ENCODE data around the gene KRTAP10-12.

Gene KRTAP10-12

DNA sequence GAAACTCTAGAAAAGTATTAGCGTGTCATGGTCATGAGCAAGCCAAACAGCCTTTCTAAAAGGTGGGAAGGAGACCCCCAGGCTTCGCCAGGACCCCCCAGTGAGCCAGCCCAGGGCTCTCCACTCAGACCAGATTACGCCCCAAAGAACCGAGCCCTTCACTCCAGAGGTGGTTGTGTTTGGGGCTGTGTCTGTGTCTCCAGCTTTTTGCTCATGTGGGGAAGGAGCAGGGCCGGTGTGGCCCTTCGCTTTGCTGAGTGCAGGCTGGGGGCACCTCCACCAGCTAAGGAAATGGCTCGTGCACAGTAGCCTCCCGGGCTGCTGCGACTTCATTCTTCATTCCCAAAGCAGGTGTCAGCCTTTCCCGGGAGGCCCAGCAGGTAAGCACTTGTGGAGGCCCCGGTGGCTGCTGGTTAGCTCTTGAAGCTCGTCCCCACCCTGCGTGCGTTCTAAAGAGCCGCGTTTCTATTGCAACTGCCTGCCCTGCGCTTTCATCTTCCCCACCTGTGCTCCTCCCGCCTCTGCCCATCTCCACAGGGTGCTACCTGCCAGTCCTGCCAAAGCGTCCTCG lies 13.9 kb downstream of the KRTAP10-12 start:
- DNase-seq (ENCODE audit: low read depth in 4 of 4, low spot score in 1 of 4) = no peak

DNA sequence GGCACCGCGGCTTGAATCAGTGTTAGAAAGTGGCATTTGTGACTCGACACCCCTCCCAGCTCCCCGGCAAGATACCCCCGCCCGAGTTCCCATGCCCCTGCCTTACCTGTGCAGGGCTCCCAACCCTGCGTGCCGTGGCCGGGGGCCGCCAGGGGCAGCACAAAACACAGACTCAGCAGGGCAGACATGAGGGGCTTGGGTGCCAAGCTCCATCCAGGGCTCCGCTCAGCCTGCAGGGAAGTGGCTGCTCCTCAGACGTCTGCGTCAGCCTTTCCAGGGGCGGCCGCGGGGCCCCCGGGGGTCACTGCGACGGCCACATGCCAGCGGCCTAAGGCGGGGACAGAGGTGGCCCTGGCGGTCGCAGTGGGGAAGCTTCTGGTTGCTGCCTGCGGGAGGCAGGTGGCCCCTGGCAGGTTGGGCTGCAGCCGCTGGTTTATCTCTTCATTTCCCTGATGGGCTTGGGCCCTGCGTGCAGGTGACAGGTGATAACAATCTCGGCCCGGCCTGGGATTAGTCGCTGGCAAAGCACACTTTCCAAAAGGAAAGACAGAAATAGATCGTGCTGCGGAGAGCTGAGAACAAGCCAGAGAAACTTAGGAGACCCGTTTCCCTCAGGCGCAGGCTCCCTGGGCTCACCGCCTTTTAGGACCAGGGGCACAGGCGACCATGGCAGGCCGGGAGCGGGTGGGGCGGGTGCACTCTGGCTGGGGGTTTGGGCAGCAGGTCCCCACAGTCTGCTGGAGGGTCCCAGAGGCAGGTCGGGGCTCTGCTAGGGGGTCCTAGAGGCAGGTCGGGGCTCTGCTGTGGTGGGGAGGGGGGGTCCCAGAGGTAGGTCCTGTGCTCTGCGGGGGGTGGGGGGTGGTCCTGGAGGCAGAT lies 14.6 kb downstream of the KRTAP10-12 start, which contains the start of gene TSPEAR:
TSPEAR (minus strand) TSS at position 246 of the 876 bp plus-strand sequence; CDS start at position 188, 58 bp downstream.
- DNase-seq (ENCODE audit: low read depth in 4 of 4, low spot score in 1 of 4) = no peak

DNA sequence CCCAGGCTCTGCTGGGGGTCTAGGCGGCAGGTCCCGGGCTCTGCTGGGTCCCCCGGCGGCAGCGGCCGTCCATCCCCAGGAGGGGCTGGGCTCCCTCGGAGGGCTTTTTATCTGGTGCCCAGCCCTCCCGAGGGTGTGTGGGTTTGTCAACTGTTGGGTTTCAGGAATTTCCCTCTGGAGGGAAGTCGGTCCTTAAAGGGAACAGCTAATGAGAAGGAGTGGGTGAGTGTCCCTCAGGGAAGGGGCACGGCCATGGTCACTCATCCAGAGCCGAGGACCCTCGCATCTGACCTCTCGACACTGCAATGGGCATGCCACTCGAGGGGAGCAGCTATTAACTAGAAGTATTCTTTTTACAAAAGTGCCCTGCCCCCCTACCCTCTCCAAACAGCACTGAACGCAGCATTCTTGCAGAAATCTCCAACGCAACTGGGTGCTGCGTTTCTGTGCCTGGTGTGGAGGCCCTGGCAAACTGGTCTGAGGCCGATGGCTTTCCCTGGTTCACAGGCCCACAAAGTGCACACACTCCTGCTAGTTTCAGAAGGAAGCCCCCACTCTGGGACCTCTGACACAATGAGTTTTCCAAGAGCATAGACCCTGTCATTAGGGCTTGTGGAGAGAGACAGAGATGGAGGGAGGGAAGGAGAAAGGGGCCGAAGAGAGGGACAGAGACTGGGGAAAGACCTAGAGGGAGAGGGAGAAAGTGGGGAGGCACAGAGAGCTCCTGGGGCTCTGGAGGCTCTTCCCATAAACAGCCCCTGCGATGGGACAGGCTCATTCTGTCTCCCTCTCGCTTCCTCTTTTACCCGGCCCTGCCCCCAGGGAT lies 15.4 kb downstream of the KRTAP10-12 start:
- DNase-seq (ENCODE audit: low read depth in 4 of 4, low spot score in 1 of 4) = no peak

DNA sequence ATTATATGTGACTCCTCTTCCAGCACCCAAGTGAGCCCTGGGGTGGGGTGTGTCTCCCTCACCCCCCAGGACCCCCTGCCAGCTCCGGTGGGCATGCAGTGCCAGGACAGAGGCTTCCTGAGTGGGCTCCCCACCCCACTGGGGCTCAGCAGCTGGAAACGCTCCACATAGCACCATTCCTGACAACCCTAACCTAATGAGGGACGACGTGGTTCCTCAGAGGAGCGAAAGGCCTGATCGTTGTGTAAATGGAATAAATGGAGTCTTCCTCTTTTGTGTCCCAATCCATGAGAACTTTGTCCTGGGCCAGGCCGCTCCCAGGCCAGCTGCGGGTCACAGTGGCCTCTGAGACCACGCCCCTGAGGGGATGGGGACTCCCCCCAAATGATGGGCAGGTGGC lies 16.2 kb downstream of the KRTAP10-12 start:
- DNase-seq (ENCODE audit: low read depth in 4 of 4, low spot score in 1 of 4) = no peak

DNA sequence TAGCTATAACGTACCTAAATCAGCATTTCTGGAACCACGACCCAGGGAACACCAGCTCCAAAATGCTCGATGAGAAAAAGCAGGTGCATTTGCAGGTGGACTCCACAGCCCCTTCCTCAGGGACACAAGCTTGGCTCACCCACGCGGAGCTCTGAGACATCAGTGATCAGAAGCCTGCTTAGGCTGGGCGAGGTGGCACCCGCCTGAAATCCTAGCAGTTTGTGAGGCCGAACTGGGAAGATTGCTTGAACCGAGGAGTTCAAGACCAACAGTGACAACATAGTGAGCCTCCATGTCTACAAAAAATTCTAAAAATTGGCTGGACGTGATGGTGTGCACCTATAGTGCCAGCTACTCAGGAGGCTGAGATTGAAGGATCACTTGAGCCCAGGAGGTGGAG lies 16.9 kb downstream of the KRTAP10-12 start:
- DNase-seq (ENCODE audit: low read depth in 4 of 4, low spot score in 1 of 4) = no peak

DNA sequence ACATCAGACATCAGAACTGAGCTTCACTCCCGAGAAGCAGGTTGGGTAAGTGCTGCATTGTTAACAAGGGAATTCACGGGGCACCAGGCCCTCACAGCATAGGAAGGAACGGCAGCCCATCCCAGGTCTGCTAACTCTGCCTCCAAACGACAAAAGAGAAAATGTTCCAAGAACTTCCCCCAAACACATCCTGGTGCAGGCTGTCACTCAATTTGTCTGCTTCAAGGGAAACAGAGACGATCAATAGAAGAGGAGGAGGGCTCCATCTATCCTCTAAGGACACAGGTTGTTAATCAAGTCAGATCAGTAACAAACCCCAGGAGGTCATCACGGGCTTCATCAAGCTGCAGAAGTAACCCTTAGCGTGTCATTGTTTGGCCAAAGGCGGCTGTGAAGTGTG lies 17.9 kb downstream of the KRTAP10-12 start:
- no peak for DNase-seq (ENCODE audit: low read depth in 4 of 4, low spot score in 1 of 4)

DNA sequence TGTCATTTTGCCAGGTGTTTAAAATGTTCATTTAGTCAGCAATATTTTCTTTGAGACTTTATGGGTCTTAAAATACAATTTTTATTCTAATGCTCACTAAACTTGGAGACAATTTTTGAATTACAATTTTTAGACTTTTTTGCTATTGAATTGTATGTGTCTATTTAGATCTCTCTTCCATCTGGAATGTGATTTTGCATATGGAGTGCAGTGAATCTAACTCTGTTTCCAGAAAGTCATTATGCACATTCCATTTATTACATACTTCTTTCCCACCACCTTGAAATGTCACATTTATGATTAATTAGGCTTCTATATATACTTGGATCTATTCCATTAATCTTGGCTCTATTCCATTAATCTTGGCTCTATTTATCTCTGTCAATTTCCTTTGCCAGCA lies 20.0 kb downstream of the KRTAP10-12 start:
- DNase-seq (ENCODE audit: low read depth in 4 of 4, low spot score in 1 of 4) = no peak

DNA sequence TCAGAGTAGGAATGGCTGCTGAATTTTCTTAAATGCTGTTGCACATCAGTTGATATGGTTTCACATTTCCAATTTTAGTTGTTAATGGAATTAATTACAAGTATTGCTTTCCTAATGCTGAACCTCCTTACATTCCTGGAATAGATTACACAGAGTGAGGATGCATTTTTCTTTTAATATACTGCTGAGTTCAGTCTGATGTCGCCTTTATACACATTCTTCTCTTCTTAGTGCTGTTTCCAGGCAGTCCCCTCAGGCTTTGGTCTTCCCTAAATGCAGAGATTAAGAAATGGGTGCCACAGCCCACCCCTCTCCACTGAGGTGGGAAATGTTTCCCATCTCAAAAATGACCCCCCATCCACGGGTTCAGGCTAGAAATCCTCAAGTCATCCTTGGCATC lies 21.1 kb downstream of the KRTAP10-12 start:
- no peak for DNase-seq (ENCODE audit: low read depth in 4 of 4, low spot score in 1 of 4)

DNA sequence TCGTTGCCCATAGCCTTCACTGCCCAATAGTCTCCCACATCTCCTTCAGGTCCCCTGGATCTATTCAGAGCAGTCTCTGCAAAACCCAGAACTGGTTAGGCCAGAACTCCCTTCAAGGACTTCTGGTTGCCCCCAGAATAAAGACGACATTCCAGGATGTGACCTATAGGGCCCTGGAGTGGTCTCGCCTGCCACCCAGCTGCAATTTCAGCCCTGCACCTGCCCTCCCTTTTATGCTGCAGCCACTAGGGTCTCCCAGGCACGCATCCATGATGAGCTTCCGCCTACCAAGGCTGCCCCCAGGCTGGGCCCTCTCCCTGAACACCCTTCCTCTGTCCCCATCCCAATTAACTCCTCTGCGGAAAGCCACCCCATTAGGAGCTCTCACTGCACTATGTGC lies 21.6 kb downstream of the KRTAP10-12 start:
- DNase-seq (ENCODE audit: low read depth in 4 of 4, low spot score in 1 of 4) = no peak

DNA sequence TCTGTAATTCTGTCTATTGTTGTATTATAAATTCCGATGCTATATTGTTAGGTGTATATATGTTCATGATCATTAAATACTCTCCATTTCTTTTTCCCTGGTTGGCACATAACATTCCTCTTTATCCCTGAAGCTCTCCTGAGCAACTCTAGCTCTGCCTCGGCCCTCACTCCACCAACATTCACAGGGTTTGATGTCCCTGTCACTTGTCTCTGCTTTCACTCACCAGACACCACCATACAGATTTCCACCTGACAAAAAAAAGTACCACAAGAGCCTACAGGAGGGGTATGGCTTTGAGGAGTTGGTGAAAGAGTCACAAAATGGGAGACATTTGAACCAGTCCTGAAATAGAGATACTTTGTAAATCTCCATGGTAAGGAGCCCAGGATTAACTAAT lies 23.2 kb downstream of the KRTAP10-12 start:
- DNase-seq (ENCODE audit: low read depth in 4 of 4, low spot score in 1 of 4) = no peak

DNA sequence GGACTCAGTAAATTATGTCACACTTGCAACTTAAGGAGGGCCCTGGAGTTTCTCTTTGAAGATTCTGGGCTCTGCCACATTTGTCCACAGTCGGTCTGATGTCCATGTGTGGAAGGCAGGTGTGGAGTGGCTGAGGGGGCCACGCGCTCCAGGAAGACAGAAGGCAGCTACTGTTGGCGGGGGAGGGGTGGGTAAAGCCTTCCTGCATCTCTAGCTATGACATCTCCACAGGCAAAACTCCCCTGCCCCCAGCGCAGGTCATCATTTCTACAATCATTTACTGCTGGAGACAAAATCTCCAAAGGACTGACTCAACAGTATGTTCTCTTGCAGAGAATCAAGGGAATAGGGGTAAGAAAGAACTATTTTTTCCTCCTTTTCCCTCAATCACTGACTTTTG lies 25.8 kb downstream of the KRTAP10-12 start:
- DNase-seq (ENCODE audit: low read depth in 4 of 4, low spot score in 1 of 4) = no peak

DNA sequence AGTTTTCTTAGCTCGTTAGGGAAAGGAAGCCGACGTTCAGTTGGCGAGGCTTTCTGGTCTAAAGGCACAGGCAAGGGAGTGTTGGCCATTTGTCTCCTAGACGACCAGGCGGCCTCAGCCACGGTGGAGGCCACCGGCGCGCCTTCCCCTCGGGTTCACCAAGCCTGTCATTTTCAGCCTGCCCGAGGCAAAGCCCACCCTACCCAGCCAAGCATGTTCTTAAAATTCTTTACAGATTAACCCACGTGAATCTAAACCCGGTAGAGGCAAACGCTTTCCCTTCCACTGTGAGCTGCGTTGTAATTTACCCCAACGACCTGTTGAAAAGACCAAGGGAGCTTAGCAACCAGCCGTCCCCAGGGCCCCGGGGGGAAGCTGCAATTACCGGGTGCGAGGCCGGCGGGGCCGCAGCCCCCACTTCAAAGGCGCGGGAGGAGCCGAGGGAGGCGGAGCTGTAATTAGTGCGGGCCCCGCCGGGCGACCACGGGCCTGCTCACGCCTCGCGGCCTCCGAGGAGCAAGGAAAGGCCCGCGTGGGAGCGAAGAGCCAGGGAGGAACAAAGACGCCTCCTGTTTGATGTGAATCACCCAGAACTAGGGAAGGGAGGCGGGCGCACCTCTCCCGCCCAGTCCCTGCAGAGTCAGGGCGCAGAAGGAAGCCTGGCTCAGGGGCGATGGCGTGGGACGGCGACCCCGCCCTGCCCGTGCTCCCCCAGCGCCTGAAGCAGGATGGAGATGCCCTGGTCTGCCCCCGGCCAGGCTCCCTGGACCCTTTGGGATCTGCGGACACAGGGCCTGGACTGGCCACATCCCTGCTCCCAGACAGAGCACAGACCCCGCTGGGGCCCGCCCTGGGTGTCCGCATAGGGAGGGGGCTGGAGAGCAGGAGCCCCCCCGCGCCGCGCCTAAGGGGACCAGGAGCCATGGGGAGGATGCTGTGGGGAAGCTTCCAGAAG lies 26.5 kb downstream of the KRTAP10-12 start:
- DNase-seq (ENCODE audit: low read depth in 4 of 4, low spot score in 1 of 4) = no peak

DNA sequence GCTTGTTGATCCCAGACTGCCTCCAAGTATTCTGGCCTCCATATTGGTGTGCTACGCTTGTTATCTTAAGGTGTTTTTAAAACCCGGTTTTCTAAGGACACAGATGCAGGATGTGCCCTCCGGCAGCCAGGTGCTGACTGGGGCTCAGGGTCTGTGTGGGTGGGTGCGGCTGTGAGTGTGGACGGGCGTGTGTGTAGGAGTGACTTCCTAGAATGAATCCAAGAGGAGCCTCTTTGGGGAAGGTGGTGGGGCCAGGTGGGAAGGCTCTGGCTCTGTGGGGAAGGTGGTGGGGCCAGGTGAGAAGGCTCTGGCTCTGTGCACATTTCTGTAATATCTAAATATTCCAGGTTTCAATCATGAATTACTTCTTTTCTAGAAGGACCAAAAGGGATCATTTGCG lies 27.2 kb downstream of the KRTAP10-12 start:
- DNase-seq (ENCODE audit: low read depth in 4 of 4, low spot score in 1 of 4) = no peak

DNA sequence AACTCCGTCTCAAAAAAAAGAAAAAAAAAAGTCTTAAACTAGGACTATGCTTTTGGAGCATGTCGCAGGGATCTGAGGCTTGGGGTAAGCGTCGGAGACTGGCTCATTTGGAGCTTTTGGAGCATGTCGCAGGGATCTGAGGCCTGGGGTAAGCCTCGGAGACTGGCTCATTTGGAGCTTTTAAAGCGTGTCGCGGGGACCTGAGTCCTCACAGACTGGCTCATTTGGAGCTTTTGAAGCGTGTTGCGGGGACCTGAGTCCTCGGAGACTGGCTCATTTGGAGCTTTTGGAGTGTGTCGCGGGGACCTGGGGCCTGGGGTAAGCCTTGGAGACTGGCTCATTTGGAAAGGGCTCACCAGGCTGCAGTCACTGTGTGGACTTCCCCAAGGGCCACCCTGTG lies 28.0 kb downstream of the KRTAP10-12 start:
- DNase-seq (ENCODE audit: low read depth in 4 of 4, low spot score in 1 of 4) = no peak

DNA sequence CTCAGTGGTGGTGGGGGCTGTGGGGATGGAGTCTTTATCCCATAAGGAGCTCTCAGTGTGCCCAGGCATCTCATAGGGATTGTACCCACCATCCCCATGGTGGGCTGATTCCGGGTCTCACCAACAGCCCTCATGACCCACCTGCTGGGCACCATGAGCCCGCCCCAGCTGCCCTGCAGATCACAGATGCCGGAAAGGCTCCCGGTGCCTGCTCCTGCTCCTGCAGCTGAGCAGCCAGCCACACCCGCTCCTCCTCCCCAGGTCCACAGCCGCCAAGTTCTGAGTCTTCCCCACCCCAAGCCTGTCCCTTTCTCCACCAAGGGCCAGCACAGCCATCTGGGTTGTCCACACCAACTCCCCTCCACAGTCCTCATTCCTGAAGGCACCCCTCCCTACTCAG lies 29.9 kb downstream of the KRTAP10-12 start:
- no peak for DNase-seq (ENCODE audit: low read depth in 4 of 4, low spot score in 1 of 4)

DNA sequence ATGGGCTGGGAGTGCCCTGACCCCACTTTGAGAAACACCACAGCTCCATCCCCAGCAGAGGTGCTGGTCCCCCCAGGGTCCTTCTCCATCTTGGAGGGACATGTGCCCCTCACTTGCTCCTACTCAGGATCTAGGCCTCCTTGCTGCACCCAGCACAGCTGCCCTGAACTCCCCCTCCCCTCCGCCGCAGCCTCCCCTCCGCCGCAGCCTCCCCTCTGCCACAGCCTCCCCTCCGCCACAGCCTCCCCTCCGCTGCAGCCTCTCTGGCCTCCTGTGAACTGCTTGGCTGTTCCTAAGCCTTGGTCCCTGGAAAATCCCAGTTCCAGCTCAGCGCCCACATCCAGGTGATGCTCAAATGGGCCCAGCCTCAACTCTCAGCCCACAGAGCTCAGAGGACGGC lies 30.3 kb downstream of the KRTAP10-12 start:
- no peak for DNase-seq (ENCODE audit: low read depth in 4 of 4, low spot score in 1 of 4)

DNA sequence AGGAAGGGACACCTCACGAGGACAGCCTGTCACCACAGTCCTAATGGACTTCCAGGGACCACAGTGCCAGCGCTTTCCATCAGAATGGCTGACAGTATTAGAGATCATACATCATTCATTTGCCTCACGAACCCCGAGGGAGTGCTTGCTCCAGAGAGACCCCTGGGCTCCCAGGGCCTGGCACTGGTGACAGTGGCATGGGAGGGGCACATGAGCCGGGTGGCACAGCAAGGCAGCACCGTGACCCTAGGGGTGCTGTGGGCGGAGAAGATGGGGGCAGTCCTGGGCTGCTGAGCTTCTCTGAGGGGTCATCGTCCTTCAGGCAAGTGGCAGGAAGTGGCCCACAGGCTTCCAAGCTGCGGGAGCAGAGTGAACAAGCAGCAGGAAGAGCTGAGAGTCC lies 30.8 kb downstream of the KRTAP10-12 start:
- DNase-seq (ENCODE audit: low read depth in 4 of 4, low spot score in 1 of 4) = no peak

DNA sequence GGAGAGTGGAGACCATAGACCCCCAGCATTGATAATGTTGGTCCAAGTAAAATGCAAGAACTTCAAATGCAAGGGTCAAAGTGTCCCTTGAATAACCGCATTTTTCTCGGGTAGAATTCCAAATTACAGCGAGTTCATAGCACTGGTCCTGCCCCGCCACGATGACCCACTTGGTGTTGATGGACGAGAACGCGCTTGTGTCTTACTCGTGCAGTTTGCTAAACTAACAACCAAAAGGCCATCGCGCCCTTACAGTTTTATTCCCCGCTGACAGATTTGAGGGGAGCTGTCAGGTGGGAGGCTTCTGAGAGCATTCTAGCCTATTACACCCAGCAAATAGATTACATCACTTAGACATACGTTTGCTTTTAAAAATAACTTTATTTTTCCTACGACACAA lies 31.7 kb downstream of the KRTAP10-12 start:
- no peak for DNase-seq (ENCODE audit: low read depth in 4 of 4, low spot score in 1 of 4)

DNA sequence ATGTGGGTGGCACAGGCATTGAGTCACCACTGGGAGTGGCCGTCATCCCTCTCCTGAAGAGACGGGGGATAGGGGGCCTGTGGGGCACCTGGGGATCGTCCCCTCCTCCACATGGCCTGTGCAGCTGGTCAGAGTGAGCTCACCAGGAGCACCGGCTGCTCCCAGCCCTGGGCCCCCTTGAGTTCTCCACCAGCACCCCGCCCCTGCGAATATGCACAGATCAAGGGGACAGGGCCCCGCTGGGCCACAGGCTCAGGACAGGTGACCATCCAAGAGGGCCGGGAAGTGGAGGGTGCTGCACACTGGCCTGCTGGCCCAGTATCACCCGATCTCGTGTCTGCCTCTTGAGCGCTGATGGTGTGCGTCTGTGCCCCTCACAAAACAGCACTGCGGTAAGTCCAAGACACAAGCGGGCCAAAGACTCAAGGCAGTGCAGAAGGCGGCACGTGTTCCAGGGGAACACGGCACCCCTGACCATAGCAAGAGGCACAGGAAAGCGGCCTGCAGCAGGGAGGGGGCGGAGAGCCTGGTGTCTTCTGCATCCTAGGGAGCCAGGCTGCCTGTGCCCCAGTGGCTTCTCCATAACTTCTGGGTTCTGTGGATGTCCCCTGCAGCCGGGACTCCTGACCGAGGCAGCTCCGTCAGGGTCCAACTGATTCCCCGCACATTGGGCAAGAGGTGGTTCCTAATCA lies 32.5 kb downstream of the KRTAP10-12 start:
- DNase-seq (ENCODE audit: low read depth in 4 of 4, low spot score in 1 of 4) = no peak

DNA sequence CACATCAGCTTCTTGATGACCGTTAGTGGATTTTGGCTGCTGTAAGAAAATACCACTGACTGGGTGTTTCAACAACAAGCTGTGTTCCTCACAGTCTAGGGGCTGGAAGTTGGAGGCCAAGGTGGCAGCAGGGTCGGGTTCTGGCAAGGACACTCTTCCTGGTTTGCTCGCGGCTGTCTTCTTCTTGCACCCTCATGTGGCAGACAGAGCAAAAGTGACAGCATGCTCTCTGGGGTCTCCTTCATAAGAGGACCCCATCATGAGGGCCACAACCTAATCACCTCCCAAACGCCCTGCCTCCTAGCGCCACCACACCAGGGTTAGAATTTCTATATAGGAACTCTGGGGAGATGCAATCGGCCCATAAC lies 33.0 kb downstream of the KRTAP10-12 start:
- no peak for DNase-seq (ENCODE audit: low read depth in 4 of 4, low spot score in 1 of 4)
